Caki2 (cell line): ENCODE data around the gene MTX1. TPM values are rescaled to one million over a fixed set of nuclear protein-coding genes. Genes with fewer than 3 reads are reported as not detected.
"Not testable (repeated sequence)": the region's sequence is repeated elsewhere in the genome, so short reads cannot be mapped to it uniquely, and the experiment has no call there.

ENCODE experiments used
- DNase-seq: peaks from one replicate; pipeline ENCODE4 v3.0.0-alpha.2; 2015; ENCODE audit warnings: low read depth
- in situ Hi-C: cut with HindIII; loops from 2 replicates; pipeline ENCODE4 v1.10.0; 2016; ENCODE audit warnings: low sequenced_read_pairs, low pct_unique_long_range_greater_than_20kb, mixed read lengths
- total RNA-seq: library from RNA; depleted of rRNA; stranded (reverse); fragments of >200 nt; shearing (Covaris generic); gene quantifications from 2 replicates; pipeline ENCODE4 v1.2.3, GENCODE V29; 2014; ENCODE audit warnings: low replicate concordance

MTX1 gene
- total RNA-seq, 1 experiment from 2014 or later = 172 TPM

DNA sequence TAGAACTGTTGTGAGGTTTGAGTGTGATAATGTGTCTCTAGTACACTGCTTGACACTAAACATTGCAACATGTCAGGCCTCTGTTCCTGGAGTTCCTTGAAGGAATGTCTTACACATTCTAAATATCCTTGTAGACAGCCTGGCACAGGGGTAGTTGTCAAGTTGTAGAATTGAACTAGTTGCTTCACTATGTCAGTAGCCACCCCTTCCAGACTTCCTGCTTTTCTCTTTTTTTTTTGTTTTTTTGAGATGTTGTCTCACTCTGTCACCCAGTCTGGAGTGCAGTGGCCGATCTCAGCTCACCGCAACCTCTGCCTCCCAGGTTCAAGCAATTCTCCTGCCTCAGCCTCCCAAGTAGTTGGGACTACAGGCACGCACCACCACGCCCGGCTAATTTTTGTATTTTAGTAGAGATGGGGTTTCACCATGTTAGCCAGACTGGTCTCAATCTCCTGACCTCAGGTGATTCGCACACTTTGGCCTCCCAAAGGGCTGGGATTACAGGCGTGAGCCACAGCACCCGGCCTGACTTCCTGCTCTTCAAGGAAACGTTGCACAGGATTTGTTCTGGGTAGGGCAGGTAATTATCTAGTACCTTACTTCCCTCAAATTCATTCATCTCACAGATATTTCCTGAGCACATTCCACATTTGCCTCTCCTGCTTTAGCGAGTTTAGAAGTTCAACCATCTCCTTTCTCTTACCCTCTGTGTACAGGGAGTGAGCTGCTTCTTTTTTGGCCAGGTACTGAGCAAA, 11.9 kb downstream of the MTX1 start:
- DNase-seq, in situ Hi-C loops: not testable (repeated sequence)

DNA sequence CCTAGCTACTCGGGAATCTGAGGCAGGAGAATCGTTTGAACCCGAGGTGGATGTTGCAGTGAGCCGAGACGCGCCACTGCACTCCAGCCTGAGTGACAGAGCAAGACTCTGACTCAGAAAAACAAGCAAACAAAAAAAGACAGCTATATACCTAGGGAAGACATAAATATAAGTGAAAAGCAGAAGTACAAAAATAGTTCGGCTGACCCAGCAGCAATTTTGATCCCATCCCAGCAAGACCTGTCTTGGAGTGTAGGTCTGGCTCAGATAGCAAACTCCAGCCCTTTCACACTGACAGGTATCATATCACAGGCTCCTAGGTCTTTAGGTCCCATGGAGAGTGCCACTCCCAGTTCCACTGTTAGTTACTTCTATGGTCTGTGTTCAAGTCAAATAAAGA, 14.6 kb downstream of the MTX1 start:
- in situ Hi-C loops = no loop called here
- DNase-seq = peak; percentile 53

DNA sequence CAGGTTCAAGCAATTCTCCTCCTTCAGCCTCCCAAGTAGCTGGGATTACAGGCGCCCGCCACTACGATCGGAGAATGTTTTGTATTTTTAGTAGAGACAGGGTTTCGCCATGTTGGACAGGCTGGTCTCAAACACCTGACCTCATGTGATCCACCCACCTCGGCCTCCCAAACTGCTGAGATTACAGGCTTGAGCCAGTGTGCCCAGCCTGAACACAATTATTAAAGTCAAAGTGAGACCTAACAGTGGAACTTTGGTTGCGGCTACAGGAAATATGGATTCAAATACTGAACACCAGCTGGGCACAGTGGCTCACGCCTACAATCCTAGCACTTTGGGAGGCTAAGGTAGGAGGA, 16.9 kb downstream of the MTX1 start:
- peak; percentile 41 for DNase-seq
- in situ Hi-C loops = not testable (repeated sequence)

DNA sequence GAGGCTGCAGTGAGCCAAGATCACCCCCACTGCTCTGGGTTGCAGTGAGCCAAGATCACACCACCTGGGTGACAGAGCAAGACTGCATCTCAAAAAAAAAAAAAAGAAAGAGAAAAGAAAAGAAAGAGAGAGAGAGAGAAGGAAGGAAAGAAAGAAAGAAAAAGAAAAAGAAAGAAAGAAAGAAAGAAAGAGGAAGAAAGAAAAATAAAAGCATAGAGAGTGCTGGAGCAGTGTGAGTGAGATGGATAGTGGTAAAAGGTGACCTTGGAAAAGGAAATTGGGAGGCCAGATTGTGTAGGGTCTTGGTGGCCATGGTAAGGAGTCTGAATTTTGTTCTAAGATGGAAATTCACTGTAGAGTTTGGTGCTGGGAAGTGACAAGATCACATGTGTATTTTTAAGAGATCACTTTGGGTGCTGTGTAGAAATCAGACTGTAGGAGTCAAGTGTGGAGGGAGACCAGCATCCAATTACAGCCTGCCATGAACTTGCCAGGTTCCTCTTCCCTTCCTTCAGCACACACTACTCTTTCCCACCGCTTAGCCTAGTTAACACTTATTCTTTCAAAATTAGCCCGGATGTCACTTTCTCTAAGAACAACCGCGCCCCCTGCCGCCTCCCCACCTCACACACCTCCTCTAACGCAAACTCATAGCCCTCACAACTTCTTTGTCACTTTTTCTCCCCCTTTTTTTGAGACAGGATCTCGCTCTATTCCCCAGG, 17.9 kb downstream of the MTX1 start:
- DNase-seq = peak; percentile 94
- in situ Hi-C loops = no loop called here

DNA sequence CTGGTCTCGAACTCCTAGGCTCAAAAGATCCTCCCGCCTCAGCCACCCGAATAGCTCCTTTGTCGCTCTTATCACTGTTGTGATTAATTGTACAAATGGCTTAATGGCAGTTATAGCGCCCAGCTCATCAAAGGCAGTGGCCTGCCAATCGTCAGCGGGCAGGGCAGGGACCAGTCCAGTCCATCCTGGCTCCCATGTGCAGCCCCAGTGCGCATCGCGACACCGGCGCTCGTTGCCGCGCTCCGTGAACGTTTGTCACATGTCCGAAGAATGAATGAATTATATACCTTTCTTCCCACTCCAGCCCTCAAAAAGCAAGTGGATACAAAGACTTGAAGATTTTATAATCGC, 18.4 kb downstream of the MTX1 start:
- DNase-seq = no peak

DNA sequence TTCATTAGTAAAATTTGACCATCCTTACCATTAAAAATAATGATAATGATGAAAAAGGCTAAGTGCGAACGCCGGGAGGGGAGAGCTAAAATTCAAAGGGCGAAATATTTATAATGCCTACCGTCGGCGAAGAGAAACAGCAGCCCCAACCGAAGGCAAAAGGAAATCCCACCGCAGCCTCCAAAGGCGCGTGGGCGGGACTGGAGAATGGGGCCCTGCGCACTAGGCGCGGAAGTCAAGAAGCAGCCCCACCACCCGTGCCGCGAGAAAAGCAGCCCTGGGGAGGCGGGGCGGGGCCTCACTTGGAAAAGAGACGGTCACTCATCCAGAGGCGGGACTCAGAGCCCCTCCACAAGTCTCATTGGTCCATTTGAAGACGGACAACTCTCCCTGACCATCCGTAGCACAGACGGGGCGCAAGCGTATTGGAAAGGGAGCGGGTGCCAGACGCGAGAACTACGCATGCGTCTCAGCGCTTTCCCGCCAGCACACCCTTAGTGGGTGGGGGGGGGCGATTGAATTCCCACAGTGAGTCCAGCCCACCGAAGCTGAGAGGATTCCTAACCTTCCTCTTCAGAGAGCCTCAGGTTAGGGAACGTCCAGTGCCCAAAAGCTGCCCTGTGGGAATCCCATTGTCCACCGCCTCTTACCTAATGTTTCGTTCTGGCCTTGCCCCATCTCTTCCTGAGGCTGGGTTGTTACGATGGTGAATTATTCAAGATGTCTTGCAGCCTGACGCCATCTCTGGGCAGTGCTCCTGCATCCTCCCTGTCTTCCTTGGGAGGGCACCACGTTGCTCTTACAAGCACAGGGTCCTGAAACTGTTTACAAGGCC, 19.0 kb downstream of the MTX1 start:
- in situ Hi-C loops = no loop called here

More for the DNA sequence above, 18.4 kb downstream of the MTX1 start:
- in situ Hi-C loops = no loop called here

DNA sequence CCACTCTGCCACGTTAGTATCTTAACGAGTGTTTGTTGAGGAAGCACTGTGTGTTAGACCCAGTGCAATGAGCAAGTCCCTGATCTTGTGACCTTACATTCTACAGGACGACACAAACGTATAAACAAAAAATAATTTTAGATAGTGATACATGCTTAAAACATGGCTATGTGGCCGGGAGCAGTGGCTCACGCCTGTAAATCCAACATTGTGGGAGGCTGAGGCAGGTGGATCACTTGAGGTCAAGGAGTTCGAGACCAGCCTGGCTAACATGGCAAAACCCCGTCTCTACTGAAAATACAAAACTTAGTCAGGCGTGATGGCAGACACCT, 19.6 kb downstream of the MTX1 start:
- in situ Hi-C loops = no loop called here
- no peak for DNase-seq

More for the DNA sequence above, 19.0 kb downstream of the MTX1 start:
- peak; percentile 99 for DNase-seq

DNA sequence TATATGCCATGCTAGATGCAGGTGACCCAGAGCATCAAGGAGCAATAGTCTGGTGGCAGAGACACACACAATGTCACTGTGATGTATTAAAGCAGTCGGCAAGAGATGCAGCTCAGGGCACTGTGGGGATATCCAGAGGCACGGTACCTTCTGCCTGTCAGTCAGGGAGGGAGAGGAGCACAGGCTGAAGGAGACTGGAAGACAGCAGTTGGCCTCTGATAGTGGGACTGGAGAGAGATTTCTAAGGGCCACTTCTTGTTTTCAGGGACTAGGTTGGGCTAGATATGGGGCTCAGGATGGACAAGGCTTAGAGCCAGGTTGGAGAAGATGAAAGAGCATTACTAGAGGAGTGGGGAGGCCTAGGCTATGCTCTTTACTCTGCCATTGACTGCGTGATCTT, 22.8 kb downstream of the MTX1 start:
- DNase-seq, in situ Hi-C loops: not testable (repeated sequence)

DNA sequence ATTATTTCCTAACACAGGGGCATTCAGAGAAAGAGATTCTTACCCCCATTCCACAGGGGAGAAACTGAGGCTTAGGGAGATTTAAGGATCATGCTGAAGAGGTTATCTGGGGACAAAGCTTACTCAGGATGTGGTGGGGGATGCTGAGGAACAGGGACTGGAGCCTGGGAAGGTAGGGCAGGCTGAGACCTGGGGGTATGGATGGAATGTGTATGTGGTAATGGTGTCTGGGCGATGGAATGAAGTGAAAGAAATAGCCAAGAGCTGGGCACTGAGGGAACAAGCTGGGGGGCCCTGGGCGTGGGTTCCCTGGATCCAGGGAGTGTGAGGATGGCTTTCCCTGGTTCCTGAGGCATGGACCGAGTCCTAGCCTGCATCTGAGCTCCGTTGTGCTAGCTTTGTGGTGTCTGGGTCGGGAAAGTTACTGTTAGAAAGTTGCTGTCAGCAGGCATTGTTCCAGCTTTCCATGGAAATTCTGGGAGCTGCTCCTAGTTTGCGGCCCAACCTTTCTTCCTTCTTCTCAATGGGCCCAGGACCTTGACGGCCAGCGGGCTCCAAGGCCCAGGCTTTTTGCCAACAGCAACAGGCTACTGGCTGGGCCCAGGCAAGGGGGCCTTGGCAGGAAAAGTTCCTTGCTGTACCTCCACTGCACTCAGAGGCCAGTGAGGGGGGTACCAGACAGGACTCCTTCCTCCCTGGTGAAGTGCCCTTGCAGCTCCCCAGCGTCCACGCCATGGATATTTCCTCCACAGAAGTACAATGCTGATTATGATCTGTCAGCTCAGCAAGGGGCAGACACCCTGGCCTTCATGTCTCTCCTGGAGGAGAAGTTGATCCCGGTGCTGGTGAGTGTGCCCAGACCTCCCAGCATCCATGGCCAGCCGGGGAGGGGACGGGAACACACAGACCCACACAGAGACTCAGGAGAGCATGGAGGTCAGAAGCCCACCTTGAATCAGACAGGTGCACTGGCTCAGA, 23.8 kb downstream of the MTX1 start:
- in situ Hi-C loops, DNase-seq: not testable (repeated sequence)

DNA sequence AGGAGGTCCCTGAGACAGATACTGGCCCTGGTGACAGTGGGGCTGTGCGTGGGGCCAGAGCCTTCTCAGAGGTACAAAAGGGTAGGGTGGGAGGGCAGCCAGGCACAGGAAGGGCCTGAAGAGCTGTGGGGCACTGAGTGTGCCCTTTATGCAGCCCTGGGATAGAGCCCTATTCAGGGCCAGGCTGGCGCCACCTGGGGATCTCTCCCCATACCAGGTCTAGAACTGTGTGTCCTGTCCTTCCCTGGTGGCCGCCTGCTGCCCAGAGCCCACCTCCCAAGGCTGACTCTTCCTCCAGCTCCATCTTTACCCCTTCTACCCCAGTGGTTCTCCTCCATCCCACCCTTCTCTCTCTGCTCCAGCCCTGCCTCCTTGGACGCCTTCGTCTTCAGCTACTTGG, 25.0 kb downstream of the MTX1 start:
- in situ Hi-C loops, DNase-seq: not testable (repeated sequence)

DNA sequence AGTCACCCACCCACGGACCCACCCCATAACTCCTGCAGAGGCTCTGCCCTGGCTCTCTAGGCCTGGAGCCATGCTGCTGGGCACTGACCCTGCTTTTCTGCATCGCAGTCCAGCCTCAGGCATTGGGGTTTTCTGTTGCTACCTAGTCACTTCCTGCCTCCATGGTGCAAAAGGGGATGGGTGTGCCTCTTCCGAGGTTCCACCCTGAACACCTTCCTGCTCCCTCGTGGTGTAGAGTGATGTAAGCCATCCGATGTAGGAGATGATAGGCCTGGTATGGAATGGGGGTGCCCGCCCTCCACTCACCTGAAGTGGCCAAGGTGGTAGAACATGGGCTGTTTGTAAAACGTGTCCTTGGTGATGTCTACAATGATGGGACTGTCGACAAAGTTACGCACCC, 26.9 kb downstream of the MTX1 start:
- DNase-seq, in situ Hi-C loops: not testable (repeated sequence)

DNA sequence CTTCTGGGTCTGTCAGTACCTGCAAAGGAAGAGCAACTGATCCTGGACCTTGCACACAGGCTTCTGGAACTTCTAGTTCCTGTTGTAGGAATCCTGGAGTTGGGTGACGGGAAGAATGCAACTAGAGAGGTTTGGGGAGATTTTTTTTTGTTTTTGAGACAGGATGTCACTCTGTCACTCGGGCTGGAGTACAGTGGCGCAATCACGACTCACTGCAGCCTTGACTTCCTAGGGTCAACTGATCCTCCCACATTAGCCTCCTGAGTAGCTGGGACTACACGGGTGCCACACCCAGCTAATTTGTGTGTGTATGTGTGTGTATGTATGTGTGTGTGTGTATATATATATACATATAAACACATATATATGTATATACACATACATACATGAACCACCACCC, 28.0 kb downstream of the MTX1 start:
- DNase-seq = no peak

DNA sequence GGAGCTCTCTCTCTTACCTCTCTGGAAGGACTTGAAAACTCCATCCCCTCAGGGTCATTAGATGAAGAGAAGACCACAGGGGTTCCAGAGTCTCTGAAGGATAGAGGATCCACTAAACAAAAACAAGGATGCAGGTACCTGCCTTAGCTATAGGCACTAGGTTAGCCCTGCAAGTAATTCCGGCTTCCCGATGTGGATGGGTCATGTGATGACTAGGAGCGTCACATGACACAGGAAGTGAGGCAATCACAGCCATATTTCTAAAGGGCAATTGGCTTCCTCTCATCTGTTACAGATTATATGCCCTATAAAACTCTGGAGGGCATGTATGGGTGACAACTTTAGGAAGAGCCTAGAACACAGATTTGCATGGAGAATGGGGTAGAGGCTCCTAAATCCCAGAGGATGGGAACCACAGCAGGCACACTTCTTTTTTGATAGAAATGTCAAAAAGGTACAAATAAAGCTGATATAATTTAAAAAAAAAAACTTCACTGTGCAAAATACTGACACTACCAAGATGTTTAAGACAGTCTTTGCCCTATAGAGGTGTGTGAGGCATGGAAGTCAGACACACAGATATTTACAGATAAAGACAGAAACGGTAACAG, 32.7 kb downstream of the MTX1 start:
- in situ Hi-C loops = no loop called here

More for the DNA sequence above, 28.0 kb downstream of the MTX1 start:
- in situ Hi-C loops = no loop called here

DNA sequence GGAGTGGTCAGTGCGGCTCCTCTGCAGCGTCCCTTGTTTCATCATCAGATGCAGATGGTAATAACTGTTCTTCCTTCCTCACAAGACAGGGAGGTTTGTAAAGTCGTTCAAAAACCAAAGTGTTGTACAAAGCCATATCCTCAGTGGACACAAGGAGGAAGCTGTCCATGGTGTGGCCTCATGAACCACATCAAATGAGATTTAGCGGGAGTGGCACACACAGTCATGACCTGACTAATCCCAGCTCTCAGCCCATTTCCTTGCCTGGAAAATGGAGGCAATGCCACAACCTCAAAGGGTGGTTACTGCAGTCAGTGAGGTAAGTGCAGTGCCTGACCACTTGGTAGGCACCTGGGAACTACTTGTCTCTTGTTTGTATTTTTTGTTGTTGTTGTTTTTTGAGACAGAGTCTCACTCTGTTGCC, 33.4 kb downstream of the MTX1 start:
- in situ Hi-C loops = no loop called here
- DNase-seq = no peak

More for the DNA sequence above, 32.7 kb downstream of the MTX1 start:
- peak; percentile 65 for DNase-seq

DNA sequence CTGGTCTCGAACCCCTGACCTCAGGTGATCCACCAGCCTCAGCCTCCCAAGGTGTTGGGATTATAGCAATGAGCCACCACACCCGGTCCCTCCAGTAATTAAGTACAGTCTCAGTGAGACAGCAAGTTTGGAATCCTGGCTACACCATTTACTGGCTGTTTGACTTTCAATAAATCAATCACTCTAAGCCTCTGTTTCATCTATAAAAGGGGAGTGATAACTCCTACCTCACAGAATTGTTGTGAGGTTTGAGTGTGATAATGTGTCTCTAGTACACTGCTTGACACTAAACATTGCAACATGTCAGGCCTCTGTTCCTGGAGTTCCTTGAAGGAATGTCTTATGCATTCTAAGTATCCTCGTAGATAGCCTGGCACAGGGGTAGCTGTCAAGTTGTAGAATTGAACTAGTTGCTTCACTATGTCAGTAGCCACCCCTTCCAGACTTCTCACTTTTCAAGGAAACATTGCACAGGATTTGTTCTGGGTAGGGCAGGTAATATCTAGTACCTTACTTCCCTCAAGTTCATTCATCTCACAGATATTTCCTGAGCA, 34.4 kb downstream of the MTX1 start:
- in situ Hi-C loops = no loop called here
- no peak for DNase-seq

DNA sequence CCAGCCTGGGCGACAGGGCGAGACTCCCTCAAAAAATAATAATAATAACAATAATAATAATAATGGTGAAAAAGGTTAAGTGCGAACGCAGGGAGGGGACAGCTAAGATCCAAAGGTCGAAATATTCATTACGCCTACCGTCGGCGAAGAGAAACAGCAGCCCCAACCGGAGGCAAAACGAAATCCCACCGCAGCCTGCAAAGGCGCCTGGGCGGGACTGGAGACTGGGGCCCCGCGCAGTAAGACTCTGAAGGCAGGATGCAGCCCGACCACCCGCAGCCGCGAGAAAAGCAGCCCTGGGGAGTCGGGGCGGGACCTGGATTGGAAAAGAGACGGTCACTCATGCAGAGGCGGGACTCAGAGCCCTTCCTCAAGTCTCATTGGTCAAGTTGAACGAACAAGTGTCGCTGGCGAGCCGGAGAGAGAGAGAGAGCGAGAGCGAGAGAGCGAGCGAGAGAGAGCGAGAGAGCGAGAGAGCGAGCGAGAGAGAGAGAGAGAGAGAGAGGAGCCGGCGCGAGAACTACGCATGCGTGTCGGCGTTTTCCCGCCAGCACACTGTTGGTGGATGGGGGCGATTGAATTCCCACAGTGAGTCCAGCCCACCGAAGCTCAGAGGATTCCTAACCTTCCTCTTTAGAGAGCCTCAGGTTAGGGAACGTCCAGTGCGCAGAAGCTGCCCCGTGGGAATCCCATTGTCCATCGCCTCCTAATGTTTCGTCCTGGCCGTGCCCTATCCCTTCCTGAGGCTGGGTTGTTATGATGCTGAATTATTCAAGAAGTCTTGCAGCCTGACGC, 36.1 kb downstream of the MTX1 start:
- DNase-seq = peak; percentile 99
- in situ Hi-C loops = no loop called here

DNA sequence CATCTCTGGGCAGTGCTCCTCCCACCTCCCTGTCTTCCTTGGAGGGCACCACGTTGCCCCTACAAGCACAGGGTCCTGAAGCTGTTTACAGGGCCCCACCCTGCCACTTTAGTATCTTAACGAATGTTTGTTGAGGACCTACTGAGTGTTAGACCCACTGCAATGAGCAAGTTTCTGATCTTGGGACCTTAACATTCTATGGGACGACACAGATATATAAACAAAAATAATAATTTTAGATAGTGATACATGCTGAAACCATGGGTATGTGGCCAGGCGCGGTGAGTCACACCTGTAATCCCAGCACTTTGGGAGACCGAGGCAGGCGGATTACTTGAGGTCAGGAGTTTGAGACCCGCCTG, 36.6 kb downstream of the MTX1 start:
- in situ Hi-C loops = no loop called here
- no peak for DNase-seq
